ENCODE measurements around the gene MTG2.

The MTG2 gene

DNA sequence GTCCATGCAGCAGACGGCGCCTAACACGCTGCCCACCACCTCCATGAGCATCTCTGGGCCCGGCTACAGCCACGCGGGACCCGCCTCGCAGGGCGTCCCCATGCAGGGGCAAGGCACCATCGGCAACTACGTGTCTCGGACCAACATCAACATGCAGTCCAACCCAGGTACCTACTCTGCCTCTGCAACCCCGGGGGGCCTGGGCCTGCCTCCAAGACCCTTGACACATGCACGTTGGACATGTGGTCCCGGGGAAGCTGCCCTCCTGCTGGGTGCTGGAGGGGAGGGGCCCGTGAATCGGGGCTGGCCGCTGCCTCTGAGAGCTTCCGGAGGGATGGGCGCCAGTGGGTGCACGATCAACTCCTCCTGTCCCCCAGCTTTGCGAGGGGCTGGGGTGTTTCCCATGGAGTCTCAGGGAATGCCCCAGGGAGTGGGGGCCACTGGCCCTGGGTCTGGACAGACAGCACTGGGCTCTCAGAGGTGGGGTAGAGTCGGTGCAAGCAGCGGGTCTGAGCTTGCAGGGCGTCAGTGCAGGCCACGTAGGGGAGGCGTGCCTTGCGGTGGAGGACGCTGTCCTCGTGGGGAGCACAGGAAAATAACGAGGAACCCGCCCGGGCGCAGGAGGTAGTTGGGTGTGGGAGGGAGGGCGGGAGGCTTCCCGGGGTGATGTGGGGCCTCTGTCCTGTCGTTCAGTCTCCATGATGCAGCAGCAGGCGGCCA lies 19.9 kb upstream of the MTG2 start:
- DNase-seq (ENCODE audit: low read depth in 2 of 2, low spot score in 1 of 2), result no peak

DNA sequence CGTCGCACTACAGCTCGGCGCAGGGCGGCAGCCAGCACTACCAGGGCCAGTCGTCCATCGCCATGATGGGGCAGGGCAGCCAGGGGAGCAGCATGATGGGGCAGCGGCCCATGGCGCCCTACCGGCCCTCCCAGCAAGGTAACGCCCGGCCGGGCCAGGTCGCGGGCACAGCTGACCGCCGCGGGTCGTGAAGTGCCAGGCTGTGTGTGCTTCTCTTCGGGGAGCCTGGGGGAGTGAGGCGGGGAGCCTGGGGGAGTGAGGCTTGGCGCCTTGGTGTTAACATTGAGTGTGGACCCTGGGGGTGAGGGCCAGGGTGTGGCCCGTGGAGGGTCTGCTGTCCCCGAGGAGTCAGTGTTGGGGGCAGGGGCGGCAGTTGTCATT lies 19.4 kb upstream of the MTG2 start:
- DNase-seq (ENCODE audit: low read depth in 2 of 2, low spot score in 1 of 2), result no peak

DNA sequence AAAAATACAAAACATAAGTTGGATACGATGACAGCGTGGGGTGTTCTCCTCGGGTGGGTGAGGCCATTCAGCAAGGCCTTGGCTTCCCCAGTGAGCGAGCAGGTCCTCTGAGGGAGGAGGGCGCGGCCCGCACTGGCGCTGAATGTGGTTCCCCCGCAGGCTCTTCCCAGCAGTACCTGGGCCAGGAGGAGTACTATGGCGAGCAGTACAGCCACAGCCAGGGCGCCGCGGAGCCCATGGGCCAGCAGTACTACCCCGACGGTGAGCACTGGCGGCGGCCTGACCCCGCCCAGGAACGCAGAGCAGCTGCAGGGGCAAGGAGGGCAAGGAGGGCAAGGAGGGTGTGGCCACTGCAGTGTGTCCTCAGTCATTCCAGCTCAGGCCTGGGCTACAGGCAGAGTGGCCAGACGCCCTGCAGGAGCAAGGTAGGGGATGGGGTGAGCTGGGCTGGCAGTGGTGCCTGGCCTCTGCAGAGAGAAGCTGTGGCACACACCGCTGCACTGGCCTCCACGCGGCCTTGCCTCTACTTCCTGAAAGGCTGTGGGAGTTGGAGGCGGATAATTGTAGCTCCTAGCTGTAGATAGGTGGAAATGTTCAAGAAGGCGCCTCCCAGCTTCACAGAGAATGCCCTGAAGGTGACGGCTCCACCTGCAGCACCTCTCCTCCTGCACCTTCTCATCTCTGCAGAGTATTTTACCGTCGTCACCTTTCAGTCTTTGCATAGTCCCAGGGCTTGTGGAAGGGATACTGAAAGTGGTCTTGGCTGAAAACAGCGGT lies 18.7 kb upstream of the MTG2 start:
- no peak for DNase-seq (ENCODE audit: low read depth in 2 of 2, low spot score in 1 of 2)

DNA sequence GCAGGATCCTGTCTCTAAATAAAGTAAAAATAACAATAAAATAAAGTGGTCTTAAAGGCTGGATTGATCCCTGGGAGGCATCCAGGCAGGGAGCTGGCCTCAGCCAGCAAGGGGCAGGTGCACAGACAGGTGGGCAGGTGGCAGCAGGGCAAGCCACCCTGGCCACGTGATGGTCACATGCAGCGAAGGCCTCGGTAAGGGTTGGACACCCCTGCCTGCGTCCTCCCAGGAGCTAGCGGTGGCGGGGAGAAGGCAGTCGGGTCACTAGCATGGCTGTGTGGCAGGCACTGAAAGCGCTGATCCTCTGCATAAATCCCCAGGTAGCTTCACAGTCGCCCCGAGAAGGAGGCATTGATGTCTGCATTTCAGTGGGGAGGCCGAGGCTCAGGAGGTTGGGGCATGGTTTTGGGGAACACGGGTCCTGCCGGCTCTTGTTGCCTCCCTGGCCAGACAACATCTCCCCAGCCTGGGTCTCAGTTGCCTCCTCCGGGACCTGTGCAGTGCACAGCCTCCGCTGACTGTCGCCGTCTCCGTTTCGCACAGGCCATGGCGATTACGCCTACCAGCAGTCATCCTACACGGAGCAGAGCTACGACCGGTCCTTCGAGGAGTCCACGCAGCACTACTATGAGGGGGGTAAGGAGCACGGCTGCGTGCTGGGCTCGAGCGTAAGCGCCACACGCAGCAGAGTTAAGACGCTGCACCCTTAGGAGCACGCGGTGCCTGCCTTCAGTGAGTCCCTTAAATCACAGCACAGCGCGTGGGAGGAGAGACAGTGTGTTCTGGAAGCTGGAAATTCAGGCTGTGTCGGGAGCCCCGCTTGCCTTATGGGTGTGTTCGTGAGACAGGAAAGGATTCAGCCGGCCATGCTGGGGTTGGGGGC lies 17.7 kb upstream of the MTG2 start:
- no peak for DNase-seq (ENCODE audit: low read depth in 2 of 2, low spot score in 1 of 2)

GRCh38 chr20:62165762-62166399 lies 16.9 kb upstream of the MTG2 start:
- DNase-seq (ENCODE audit: low read depth in 2 of 2, low spot score in 1 of 2), result no peak

DNA sequence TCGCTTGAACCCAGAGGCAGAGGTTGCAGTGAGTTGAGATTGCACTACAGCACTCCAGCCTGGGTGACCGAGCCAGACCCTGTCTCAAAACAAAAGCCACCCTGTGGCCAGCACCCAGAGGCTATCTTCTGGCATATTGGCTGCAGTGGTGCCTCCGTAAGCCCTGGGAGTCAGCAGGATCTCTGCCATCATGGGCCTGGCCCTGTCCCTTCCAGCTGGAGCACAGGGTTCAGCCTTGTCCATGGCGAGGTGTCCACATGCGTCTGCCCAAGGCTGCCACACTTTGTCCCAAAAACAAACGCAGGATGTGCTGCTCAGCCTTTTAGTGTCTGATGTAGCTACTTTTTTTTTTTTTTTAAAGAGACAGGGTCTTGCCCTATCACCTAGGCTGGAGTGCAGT lies 15.4 kb upstream of the MTG2 start:
- DNase-seq (ENCODE audit: low read depth in 2 of 2, low spot score in 1 of 2), result no peak

DNA sequence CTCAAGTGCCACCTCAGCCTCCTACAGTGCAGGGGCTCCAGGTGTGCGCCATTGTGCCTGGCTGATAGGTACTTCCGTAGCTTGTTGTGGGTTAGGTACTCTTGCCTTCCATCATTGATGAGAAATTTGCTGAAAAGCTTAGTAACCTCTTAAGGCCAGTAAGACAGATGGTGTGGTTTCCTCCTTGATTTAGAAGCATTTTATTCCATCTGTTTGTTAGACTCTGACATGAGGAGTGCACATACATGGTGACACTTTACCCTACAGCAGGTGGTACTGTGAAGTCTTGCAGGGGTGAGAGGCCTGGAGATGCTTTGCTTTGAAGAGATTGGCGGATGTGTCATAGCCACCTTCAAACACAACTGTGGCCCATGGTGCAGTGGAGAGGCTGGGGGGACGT lies 14.8 kb upstream of the MTG2 start:
- no peak for DNase-seq (ENCODE audit: low read depth in 2 of 2, low spot score in 1 of 2)

- DNase-seq (ENCODE audit: low read depth in 2 of 2, low spot score in 1 of 2), result no peak
These were observed 13.9 kb upstream of the MTG2 start for GRCh38 chr20:62168890-62169435.

- DNase-seq (ENCODE audit: low read depth in 2 of 2, low spot score in 1 of 2), result no peak
These were observed 12.3 kb upstream of the MTG2 start for GRCh38 chr20:62170536-62170935.

DNA sequence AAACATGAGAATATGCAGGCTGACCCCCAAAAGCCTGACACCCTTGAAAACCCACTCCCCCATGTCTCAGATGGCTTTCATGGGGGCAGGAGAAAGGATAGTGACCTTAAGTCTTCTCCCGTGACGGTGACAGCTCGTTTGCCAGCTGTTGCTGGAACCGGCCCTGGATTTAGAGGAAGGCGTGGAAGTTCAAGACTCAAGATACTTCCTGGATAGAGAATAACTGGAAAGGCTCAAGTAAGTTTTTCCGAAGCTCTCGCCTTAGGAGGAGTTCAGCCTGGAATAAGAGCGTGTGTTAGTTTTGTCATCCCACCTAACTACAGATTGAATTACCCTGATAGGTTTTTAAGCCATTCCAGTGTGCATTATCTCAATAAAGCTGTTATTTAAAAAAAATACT lies 11.6 kb upstream of the MTG2 start:
- DNase-seq (ENCODE audit: low read depth in 2 of 2, low spot score in 1 of 2), result no peak

GRCh38 chr20:62172666-62173065 lies 10.2 kb upstream of the MTG2 start:
- DNase-seq (ENCODE audit: low read depth in 2 of 2, low spot score in 1 of 2), result no peak

DNA sequence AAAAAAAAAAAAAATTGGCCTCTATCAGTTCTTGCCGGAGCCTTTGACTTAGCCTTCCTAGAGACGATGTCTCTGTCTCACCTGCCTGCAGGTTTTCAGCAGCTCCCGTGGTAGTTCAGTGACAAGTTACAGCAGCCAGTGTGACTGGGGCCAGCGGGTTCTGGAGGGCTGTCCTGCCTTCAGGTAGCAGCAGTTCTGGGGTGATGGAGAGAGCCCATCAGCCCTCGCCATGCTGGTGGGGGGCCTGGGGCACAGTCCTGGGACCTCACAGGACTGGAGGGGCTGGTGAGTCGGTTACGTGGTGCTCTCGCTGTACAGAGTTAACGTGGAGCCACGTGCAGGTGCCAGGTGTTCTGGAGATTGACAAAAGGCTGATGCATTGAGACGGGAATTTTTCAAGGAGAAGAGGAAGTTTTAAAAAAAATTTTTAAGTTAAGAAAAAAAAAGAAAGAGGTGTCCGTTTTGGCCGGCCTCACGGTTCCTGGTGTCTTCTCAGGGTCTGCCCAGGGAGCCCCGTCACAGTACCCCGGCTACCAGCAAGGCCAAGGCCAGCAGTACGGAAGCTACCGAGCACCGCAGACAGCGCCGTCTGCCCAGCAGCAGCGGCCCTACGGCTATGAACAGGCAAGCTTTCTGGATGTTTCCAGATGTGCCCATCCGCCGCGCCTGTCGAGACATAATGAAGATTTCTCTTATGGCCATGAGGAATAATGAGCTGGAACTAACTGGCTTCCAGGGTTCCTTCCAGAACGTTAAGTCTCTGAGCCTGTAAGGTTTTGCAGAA lies 8.6 kb upstream of the MTG2 start:
- no peak for DNase-seq (ENCODE audit: low read depth in 2 of 2, low spot score in 1 of 2)

GRCh38 chr20:62174870-62175624 lies 7.8 kb upstream of the MTG2 start:
- no peak for DNase-seq (ENCODE audit: low read depth in 2 of 2, low spot score in 1 of 2)

GRCh38 chr20:62175711-62176110 lies 7.1 kb upstream of the MTG2 start:
- DNase-seq (ENCODE audit: low read depth in 2 of 2, low spot score in 1 of 2), result no peak

DNA sequence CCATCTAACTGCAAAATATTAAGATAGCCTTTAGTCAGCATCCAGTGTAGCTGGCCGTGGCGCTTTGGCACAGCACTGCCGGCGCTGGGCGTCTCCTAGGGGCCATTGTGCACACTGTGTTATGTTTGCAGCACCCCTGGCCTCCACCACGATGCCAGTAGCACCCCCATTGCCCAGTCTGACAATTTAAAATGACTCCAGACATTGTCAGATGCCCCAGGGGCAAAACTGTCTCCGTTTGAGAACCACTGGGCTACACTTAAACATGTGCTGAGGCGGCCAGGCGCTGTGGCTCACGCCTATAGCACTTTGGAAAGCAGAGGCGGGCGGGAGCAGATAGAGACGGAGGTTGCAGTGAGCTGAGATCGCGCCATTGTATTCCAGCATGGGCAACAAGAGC lies 6.0 kb upstream of the MTG2 start:
- DNase-seq (ENCODE audit: low read depth in 2 of 2, low spot score in 1 of 2), result no peak

DNA sequence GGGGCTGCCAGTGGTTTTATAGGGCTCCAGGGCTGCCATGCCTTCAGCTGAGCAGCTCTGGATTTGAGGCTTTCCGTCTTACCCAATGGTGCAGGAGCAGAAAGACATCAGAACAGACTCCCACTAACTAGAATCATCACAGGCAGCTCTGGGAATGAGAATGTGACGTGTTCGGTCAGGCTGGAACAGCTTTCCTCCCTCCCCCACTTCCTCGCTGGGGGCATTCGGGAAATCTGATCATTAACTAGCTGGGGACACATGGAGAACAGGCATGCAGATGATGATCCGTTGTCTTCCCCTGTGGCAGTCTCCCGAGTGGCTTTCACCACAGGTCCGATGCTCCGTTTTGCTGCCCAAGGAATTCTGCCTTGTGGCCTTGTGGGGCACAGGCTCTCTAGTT lies 5.5 kb upstream of the MTG2 start:
- no peak for DNase-seq (ENCODE audit: low read depth in 2 of 2, low spot score in 1 of 2)

DNA sequence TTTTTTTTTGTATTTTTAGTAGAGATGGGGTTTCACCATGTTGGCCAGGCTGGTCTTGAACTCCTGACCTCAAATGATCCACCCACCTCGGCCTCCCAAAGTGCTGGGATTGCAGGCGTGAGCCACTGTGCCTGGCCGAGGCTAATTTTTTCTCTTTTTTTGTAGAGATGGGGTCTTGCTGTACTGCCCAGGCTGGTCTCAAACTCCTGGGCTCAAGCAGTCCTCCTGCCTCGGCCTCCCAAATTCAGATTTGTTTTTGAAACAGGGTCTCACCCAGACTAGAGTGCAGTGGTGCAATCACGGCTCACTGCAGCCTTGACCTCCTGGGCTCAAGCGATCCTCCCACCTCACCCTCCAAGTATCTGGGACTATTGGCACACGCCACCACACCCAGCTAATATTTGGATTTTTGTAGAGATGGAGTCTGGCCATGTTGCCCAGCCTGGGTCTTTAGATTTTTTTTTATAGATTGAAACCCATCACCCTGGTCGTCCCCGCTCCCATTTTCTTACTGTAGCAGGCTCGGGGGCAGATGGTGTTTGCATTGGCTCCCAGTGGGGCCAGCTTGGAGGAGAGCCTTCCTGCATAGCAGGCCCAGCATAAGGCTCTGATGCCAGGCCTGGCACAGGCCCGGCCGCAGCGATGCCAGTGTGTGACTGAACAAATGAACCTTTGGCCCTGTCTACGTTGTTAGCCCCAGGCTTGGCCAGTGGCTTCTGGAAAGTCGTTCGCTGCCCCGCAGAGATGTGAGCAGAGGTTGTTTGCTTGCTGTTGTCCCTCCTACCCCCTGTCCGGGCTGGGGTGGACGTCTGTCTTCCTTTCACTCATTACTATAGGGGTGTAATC lies 4.3 kb upstream of the MTG2 start:
- DNase-seq (ENCODE audit: low read depth in 2 of 2, low spot score in 1 of 2), result no peak

GRCh38 chr20:62179162-62179504 lies 3.7 kb upstream of the MTG2 start:
- DNase-seq (ENCODE audit: low read depth in 2 of 2, low spot score in 1 of 2), result no peak

- DNase-seq (ENCODE audit: low read depth in 2 of 2, low spot score in 1 of 2), result no peak
These were observed 1.0 kb upstream of the MTG2 start for GRCh38 chr20:62181808-62182207.
